Mesendoderm (in vitro differentiated cells): ENCODE data around the gene STRA6.

Experiments
- DNase-seq: peaks from one replicate; pipeline ENCODE4 v3.0.0; 2013
- H2AK5ac ChIP-seq: 2 replicates; pipeline ENCODE4 v1.6.1; 2013; ENCODE audit warnings: low read length, inconsistent platforms
- H2BK120ac ChIP-seq: 2 replicates; pipeline ENCODE4 v1.6.1; 2013; ENCODE audit warnings: low read depth, mild to moderate bottlenecking, low read length, moderate library complexity, mixed read lengths
- H2BK15ac ChIP-seq: replicated peaks from 2 replicates; pipeline ENCODE4 v1.6.1; 2013; ENCODE audit warnings: low read depth, mild to moderate bottlenecking, moderate library complexity
- H2BK5ac ChIP-seq: 2 replicates; pipeline ENCODE4 v1.6.1; 2013; ENCODE audit warnings: low read length, inconsistent platforms
- H3K18ac ChIP-seq: 2 replicates; pipeline ENCODE4 v1.6.1; 2013; ENCODE audit warnings: mild to moderate bottlenecking, low read length, mixed read lengths
- H3K23ac ChIP-seq: one replicate; pipeline ENCODE4 v1.6.1; 2013; ENCODE audit warnings: low read length
- H3K27ac ChIP-seq: 2 replicates; pipeline ENCODE4 v1.5.1; 2013; ENCODE audit warnings: low read depth, mild to moderate bottlenecking, inconsistent platforms, low read length, moderate library complexity
- H3K27me3 ChIP-seq: 2 replicates; pipeline ENCODE4 v1.6.1; 2013; ENCODE audit warnings: low read length, control low read depth, mild to moderate bottlenecking, inconsistent platforms; ENCODE audit not compliant: insufficient read depth, poor library complexity
- H3K36me3 ChIP-seq: 2 replicates; pipeline ENCODE4 v1.6.1; 2013; ENCODE audit warnings: low read length, inconsistent platforms; ENCODE audit not compliant: control insufficient read depth, insufficient read depth
- H3K4ac ChIP-seq: one replicate; pipeline ENCODE4 v1.6.1; 2013; ENCODE audit warnings: low read depth, mild to moderate bottlenecking, low read length, moderate library complexity
- H3K4me1 ChIP-seq: 2 replicates; pipeline ENCODE4 v1.6.1; 2013; ENCODE audit warnings: low read depth, low read length, inconsistent platforms; ENCODE audit not compliant: control insufficient read depth
- H3K4me2 ChIP-seq: 2 replicates; pipeline ENCODE4 v1.6.1; 2013; ENCODE audit warnings: low read length
- H3K4me3 ChIP-seq: 2 replicates; pipeline ENCODE4 v1.5.1; 2013; ENCODE audit warnings: mild to moderate bottlenecking, low read length
- H3K56ac ChIP-seq: one replicate; pipeline ENCODE4 v1.6.1; 2013; ENCODE audit warnings: low read length
- H3K79me1 ChIP-seq: 2 replicates; pipeline ENCODE4 v1.6.1; 2013; ENCODE audit warnings: low read length, inconsistent platforms
- H3K79me2 ChIP-seq: 2 replicates; pipeline ENCODE4 v1.6.1; 2013; ENCODE audit warnings: mild to moderate bottlenecking, low read length; ENCODE audit not compliant: control insufficient read depth, insufficient read depth
- H3K9ac ChIP-seq: 2 replicates; pipeline ENCODE4 v1.6.1; 2013; ENCODE audit warnings: low read length, inconsistent platforms
- H4K5ac ChIP-seq: one replicate; pipeline ENCODE4 v1.6.1; 2013; ENCODE audit warnings: low read length
- H4K8ac ChIP-seq: one replicate; pipeline ENCODE4 v1.6.1; 2013; ENCODE audit warnings: low read depth, mild to moderate bottlenecking, control low read depth, low read length, moderate library complexity
- WGBS: extraction: QIAGEN DNeasy Blood & Tissue Kit; methylation state at CpG from one replicate; pipeline ENCODE4 v1.1.7; 2013; ENCODE audit warnings: low lambda C conversion rate, missing lambda C conversion rate; ENCODE audit not compliant: insufficient coverage; ENCODE audit errors: extremely low coverage; 5-methylcytosine and 5-hydroxymethylcytosine counted together

STRA6 gene

GRCh38 chr15:74171965-74172541 lies 30.5 kb downstream of the STRA6 start:
- Histone ChIP-seq H3K4ac (no peak overlapping the region), H3K4me2 (no peak overlapping the region), H3K4me3 (no peak overlapping the region), H3K79me1 (no peaks in the 10 kb centered on the region), H3K79me2 (no peaks in the 10 kb centered on the region), H4K5ac (no peak overlapping the region), H3K4me1 (peaks cover 8% of the 10 kb centered on the region), H3K56ac (no peak overlapping the region), H3K36me3 (no peaks in the 10 kb centered on the region), H2BK15ac (no peak overlapping the region), H2BK120ac (no peak overlapping the region), H3K18ac (no peak overlapping the region), H3K27me3 (no peaks in the 10 kb centered on the region), H3K27ac (no peak overlapping the region), H2AK5ac (no peak overlapping the region), H4K8ac (no peak overlapping the region), H3K9ac (no peak overlapping the region), H2BK5ac (no peak overlapping the region), H3K23ac (peak overlapping the region; percentile 54)
- WGBS, result no CpG with 5 or more reads among the region's 1 CpG
- DNase-seq, result no peak

GRCh38 chr15:74170875-74171578 lies 31.6 kb downstream of the STRA6 start:
- no CpG with 5 or more reads among the region's 7 CpGs for WGBS
- H3K79me1 ChIP-seq, result no peaks in the 10 kb centered on the region
- no peaks in the 10 kb centered on the region for H3K27me3 ChIP-seq
- no peak overlapping the region for H3K4ac ChIP-seq
- DNase-seq, result no peak
- H3K56ac ChIP-seq, result no peak overlapping the region
- no peaks in the 10 kb centered on the region for H3K36me3 ChIP-seq
- no peak overlapping the region for H2BK15ac ChIP-seq
- H3K4me3 ChIP-seq, result no peak overlapping the region
- H2BK5ac ChIP-seq, result no peak overlapping the region
- H3K4me1 ChIP-seq, result peaks cover 8% of the 10 kb centered on the region
- no peak overlapping the region for H3K18ac ChIP-seq
- no peak overlapping the region for H3K9ac ChIP-seq
- no peak overlapping the region for H2AK5ac ChIP-seq
- no peak overlapping the region for H4K8ac ChIP-seq
- H4K5ac ChIP-seq, result no peak overlapping the region
- no peak overlapping the region for H3K4me2 ChIP-seq
- no peak overlapping the region for H3K27ac ChIP-seq
- no peak overlapping the region for H2BK120ac ChIP-seq
- H3K79me2 ChIP-seq, result no peaks in the 10 kb centered on the region
- H3K23ac ChIP-seq, result no peak overlapping the region

- H3K79me1 ChIP-seq, result no peaks in the 10 kb centered on the region
- H3K9ac ChIP-seq, result no peak overlapping the region
- no peak overlapping the region for H3K23ac ChIP-seq
- no peak for DNase-seq
- no peak overlapping the region for H2BK5ac ChIP-seq
- WGBS, result no CpG with 5 or more reads among the region's 15 CpGs
- H3K4me1 ChIP-seq, result peaks cover 8% of the 10 kb centered on the region
- H3K56ac ChIP-seq, result no peak overlapping the region
- H4K8ac ChIP-seq, result no peak overlapping the region
- H2AK5ac ChIP-seq, result no peak overlapping the region
- no peak overlapping the region for H3K4me3 ChIP-seq
- no peak overlapping the region for H3K18ac ChIP-seq
- H3K27me3 ChIP-seq, result no peaks in the 10 kb centered on the region
- no peak overlapping the region for H3K4ac ChIP-seq
- H2BK120ac ChIP-seq, result no peak overlapping the region
- no peaks in the 10 kb centered on the region for H3K79me2 ChIP-seq
- no peaks in the 10 kb centered on the region for H3K36me3 ChIP-seq
- H4K5ac ChIP-seq, result no peak overlapping the region
- H3K4me2 ChIP-seq, result no peak overlapping the region
- no peak overlapping the region for H3K27ac ChIP-seq
- H2BK15ac ChIP-seq, result no peak overlapping the region
Measured at GRCh38 chr15:74170071-74170844, 32.3 kb downstream of the STRA6 start.

GRCh38 chr15:74168711-74169126 lies 33.9 kb downstream of the STRA6 start:
- Histone ChIP-seq H3K4ac (no peak overlapping the region), H2BK15ac (no peak overlapping the region), H3K18ac (no peak overlapping the region), H3K23ac (no peak overlapping the region), H3K79me1 (no peaks in the 10 kb centered on the region), H2AK5ac (no peak overlapping the region), H3K27ac (no peak overlapping the region), H3K27me3 (no peaks in the 10 kb centered on the region), H3K9ac (no peak overlapping the region), H3K36me3 (no peaks in the 10 kb centered on the region), H2BK5ac (no peak overlapping the region), H3K79me2 (no peaks in the 10 kb centered on the region), H3K4me2 (no peak overlapping the region), H3K56ac (no peak overlapping the region), H3K4me1 (peaks cover 5% of the 10 kb centered on the region), H4K8ac (no peak overlapping the region), H4K5ac (no peak overlapping the region), H2BK120ac (no peak overlapping the region), H3K4me3 (no peak overlapping the region)
- WGBS, result no CpG with 5 or more reads among the region's 3 CpGs
- DNase-seq, result no peak

GRCh38 chr15:74167891-74168331 lies 34.7 kb downstream of the STRA6 start:
- Histone ChIP-seq H2BK15ac (no peak overlapping the region), H3K27ac (no peak overlapping the region)

More at GRCh38 chr15:74167891-74168331, 34.7 kb downstream of the STRA6 start:
- no peaks in the 10 kb centered on the region for H3K27me3 ChIP-seq
- H3K9ac ChIP-seq, result no peak overlapping the region
- no peak overlapping the region for H2BK120ac ChIP-seq
- DNase-seq, result no peak
- no peak overlapping the region for H3K4me2 ChIP-seq
- H3K4ac ChIP-seq, result no peak overlapping the region
- no peaks in the 10 kb centered on the region for H3K79me1 ChIP-seq
- no peaks in the 10 kb centered on the region for H3K4me1 ChIP-seq
- no peak overlapping the region for H2AK5ac ChIP-seq
- H4K8ac ChIP-seq, result no peak overlapping the region
- no CpG with 5 or more reads among the region's 4 CpGs for WGBS
- H3K36me3 ChIP-seq, result no peaks in the 10 kb centered on the region
- H3K23ac ChIP-seq, result no peak overlapping the region
- H3K56ac ChIP-seq, result no peak overlapping the region
- H3K79me2 ChIP-seq, result no peaks in the 10 kb centered on the region
- H3K18ac ChIP-seq, result no peak overlapping the region
- H3K4me3 ChIP-seq, result no peak overlapping the region
- no peak overlapping the region for H2BK5ac ChIP-seq
- H4K5ac ChIP-seq, result no peak overlapping the region
